SK-N-MC (cell line): Measurements from ENCODE around the gene MACROD2.

Experiments
- EZH2 ChIP-seq: fragments of 200-600 bp; sonication (generic); IDR thresholded peaks from one replicate; pipeline ENCODE4 v1.6.1; 2017; ENCODE audit warnings: antibody characterized with exemption
- POLR2AphosphoS5 ChIP-seq: IDR thresholded peaks from 2 replicates; pipeline ENCODE4 v1.6.1; 2012; ENCODE audit warnings: mild to moderate bottlenecking, low read depth, low read length, borderline replicate concordance

DNA sequence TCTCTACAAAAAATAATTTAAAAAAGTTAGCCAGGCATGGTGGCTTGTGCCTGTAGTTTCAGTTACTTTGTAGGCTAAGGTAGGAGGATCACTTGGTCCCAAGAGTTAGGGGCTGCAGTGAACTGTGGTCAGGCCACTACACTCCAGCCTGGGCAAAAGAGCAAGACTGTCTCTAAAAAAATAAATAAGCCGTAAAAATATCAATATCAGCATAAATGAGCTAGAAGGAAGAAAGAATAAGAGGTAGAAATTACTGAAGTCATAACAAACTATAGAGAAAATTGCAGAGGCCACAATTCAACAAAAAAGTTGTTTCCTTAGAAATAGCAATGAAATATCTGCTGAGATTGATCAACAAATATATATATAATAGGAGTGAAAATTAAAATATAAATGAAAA, 1169.4 kb downstream of the MACROD2 start:
- TF ChIP-seq EZH2, result no peak
- TF ChIP-seq POLR2AphosphoS5, result no peak
